CD4-positive, alpha-beta T cell treated with Interleukin-4 for 1 hour (primary cell): ENCODE measurements around the gene LPIN1.

Experiments
- DNase-seq, 2 donors: peaks; one replicate each; pipeline ENCODE4 v3.0.0-alpha.2; 2020 to 2022

Gene LPIN1

DNA sequence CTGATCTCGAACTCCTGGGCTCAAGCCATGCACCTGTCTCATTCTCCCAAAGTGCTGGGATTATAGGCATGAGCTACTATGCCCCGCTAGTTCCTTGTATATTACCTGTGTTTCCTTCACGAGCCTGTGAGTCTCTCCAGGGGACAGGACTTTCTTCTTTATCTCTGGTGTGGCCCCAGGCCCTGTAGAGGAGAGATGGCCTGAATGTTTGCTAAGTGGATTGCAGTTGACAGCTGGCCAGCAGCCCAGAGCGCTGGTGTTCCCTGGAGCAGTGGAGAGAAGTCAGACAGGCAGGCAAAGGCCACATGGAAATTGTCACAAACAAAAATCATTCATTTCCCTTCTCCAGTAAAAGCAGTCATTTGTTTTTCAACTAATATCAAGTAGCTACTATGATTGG, 17.9 kb downstream of the LPIN1 start:
- no peak for DNase-seq

DNA sequence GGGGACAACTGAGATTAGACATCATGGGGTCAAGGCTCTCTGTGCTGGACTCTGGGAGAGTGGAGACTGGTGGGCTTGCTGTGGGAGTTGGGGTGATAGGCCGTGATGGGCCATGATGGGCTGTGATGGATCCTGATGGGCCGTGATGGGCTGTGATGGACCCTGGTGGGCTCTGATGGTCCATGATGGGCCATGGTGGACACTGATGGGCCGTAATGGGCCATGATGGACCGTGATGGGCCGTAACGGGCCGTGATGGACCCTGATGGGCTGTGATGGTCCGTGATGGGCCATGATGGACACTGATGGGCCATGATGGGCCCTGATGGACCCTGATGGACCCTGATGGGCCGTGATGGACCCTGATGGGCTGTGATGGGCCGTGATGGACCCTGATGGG, 18.5 kb downstream of the LPIN1 start:
- no peak for DNase-seq

- no peak for DNase-seq
Measured at GRCh38 chr2:11765501-11765900, 19.1 kb downstream of the LPIN1 start.

- no peak for DNase-seq
Measured at GRCh38 chr2:11766016-11766415, 19.6 kb downstream of the LPIN1 start.

DNA sequence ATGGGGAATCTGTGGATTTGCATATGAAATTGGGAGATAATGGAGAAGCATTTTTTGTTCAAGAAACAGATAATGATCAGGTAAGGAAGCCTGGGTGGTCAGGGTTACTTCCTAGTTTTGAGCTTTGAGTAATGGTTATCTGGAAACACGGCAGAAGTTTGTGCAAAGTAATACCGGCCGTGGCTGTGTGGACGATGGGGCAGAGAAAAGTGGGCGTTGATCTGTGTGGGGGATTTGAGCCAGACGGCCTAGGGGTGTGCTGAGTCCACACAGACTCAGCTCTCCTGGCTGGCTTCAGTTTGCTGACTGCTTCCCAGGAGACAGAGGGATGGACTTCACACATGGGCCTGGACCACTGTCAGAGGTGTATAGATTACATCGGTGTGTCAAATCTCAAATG, 21.3 kb downstream of the LPIN1 start:
- DNase-seq = no peak

- DNase-seq = no peak
Measured at GRCh38 chr2:11768946-11769345, 22.5 kb downstream of the LPIN1 start.

GRCh38 chr2:11769516-11769915, 23.1 kb downstream of the LPIN1 start:
- DNase-seq = no peak

DNA sequence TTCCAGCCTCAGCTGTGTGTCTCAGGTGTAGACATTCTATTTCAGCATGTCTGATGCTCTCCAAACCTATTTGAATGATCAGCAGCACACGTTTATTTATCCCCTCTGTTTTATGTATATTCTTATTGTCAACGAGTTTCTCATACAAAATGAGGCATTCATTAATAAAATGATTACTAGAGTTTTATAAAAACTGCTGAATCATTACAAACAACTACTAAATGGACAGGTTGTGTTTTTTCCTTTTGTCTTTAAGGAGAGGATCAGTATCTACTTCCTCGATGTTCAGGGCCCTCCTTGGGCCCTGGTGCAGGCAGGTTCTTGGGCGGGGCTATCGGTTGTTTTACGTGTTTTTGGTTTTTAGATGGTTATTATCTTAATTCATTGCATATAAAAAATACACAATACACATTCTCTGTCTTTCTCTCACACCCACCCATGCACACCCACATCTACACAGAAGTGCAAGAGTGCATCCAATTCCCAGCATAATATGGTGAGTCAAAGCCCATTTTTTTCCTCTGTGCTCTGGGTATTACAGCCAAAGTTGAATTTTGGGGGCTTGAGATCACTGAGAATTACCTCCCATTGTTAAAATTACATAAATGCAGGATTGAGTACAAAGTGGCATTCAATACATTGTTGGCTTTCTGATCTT, 24.2 kb downstream of the LPIN1 start:
- DNase-seq = no peak

- no peak for DNase-seq
Measured at GRCh38 chr2:11771971-11772615, 25.7 kb downstream of the LPIN1 start.

- no peak for DNase-seq
Measured at GRCh38 chr2:11773111-11773510, 26.7 kb downstream of the LPIN1 start.

DNA sequence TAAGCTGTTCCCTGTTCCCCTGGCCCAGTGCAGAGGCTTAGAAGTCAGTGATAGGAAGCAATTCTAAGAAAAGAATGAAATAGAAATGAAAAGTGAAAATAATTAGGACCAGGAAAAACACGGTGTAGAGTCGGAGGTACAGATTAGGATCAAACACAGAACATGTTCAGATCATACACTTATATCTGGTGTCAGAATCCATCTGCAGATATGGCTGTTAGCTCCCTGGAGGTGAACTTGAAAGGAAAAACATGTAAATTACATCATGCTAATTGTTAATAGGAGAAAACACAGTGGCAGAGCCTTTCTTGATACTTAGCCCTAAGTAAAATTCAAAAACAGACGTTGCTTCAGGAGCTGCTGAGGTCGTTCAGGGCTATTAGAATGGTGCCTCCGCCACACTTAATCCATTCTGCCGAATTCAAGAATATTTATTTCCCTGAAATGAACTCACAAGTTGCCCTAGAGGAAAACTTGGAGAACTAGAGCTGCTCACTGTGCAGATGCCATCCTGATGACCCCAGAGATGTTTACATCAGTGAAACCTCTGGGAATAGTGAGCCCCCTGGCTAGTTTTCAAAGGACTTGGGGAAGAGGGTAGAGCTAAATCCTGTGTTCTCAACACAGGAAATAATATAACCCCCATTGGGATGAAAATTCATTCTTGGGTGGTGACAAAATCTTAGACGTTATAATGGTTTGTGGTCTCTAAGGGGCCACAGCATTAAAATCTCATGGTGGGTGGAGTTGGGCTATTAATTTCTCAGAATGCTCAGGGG, 27.5 kb downstream of the LPIN1 start:
- DNase-seq = no peak

DNA sequence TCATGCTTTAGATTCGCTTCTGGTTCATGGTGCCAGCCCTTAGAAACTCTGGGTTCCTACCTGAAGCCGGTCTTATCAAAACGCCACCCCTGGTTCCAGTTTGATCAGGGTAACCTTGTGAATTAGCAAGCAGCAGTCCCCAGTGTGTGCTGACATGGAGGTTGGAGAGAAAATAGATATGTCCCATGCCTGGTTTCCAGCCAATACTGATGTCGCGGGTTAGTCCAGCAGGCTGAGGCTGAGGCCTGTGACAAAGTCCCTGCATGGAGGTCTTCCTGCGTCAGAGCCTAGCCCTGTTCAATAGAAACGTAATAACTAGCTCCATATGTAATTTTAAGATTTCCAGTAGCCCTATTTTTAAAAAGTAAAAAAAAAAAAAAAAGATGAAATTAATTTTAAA, 28.2 kb downstream of the LPIN1 start:
- no peak for DNase-seq

DNA sequence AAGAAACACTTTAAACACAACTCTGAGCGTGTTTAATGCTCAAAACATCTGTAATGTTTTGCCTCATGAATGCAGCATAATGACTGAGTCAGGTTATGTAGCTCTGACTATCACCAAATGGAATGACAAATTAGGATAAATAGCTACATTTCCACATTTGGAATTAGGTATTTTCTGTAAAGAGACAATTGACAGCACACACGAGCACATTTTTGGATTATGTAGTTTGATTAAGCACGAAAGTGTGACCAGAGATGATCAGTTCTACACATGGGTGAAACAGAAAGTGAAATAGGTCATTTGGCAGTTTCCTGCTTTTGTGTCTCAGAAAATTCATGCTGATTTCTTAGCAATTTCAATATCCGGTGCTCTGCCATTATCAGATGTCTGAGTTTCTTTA, 29.0 kb downstream of the LPIN1 start:
- peak in 1 of 2 donors; percentile 81 for DNase-seq

DNA sequence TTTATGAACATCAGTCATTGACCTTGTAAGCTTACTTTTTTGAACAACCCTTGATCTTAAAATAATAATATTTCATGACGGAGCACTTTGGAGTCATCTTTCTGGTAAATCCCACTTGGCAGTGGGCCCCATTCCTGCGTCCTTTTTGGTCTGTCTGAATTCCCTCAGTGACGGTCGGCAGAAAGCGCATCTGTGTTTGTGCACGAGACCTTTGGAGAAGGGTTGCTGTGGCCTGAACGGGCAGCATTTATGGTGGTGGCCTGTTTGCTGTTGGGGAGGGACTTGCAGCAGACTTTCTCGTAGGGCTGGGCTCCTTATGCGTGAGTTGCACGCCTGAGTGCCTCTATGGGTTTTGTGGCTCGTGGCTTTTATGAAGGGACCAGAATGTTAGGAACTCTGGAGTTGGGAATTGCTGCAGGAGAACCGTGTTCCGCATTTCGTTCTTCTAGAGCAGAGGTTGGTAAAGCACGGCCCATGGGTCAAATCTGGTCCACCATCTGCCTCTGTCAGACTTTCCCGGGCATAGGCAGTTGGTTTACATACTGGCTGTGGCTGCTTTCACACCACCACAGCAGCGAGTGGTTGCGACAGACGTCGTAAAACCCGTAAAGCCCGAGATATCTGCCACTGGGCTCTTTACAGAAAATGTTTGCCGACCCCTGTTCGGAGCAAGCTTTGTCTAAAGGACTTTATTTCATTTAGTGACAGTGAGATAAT, 30.8 kb downstream of the LPIN1 start:
- no peak for DNase-seq

- no peak for DNase-seq
Measured at GRCh38 chr2:11777886-11778415, 31.5 kb downstream of the LPIN1 start.

DNA sequence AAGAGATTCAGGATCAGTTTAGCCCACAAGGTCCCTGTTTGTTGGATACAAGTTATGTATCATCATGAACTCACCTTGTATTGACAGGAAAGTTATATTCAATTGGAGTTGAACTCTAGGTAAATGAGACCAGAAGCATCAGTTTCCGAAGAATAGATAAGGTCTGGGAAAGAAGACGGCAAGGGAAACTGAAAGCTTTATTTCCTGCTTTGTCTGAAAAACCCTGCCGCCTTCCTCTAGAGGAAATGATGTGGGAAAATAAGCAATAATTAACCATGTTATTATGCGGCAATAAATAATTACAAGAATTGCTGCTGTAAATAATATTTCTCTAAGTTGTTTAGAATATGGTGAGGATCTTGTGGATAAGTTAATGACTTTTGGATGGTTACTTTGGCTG, 32.0 kb downstream of the LPIN1 start:
- peak in 1 of 2 donors; percentile 72 for DNase-seq

DNA sequence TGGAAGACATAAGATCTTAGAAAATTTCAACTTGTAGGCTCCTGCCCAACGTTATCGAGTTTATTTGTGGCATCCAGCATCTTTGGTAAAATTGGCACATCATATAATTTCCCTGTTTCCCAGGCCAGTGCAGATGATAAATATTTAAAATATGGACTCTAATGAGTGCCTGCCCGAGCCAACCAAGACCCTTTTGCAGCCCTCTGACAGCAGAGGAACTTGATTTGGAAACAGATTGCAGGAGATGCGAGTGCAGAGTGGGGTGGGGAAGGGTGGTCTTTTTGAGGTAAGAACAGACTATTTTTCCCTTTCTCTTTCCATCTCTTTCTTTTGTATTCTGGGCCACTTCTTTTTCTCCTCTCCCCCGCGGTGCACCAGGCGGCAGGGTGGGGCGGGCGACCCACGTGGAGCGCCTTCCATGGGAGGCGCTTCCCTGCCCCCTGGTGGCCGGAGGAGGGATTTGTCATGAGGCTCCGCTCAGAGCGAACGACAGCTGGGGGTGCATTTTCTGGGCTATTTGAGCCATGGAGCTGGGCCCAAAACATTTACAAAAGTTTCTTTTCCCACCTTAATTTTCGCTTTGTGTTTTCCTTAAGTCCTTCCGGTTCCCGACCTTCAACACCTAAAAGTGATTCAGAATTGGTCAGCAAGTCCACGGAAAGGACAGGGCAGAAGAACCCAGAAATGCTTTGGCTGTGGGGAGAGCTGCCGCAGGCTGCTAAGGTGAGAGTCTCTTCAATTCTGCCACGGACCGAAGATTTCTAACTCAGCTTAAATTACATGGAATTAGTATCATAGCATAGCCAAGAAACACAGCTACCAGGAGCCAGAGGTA, 32.7 kb downstream of the LPIN1 start:
- DNase-seq = peak; percentile 82 to 87

GRCh38 chr2:11781602-11782001, 35.2 kb downstream of the LPIN1 start:
- DNase-seq = no peak

- DNase-seq = no peak
Measured at GRCh38 chr2:11784280-11784679, 37.8 kb downstream of the LPIN1 start.

- DNase-seq = peak in 1 of 2 donors; percentile 43
Measured at GRCh38 chr2:11784747-11785610, 38.5 kb downstream of the LPIN1 start.

- DNase-seq = no peak
Measured at GRCh38 chr2:11785611-11785940, 39.1 kb downstream of the LPIN1 start.
